Mesothelial cell of epicardium (in vitro differentiated cells): ENCODE data around the gene SLC40A1. TPM values are rescaled to one million over a fixed set of nuclear protein-coding genes. Genes with fewer than 3 reads are reported as not detected.
"Not testable (repeated sequence)": the region's sequence is repeated elsewhere in the genome, so short reads cannot be mapped to it uniquely, and the experiment has no call there.

ENCODE experiments used
- DNase-seq, 2 experiments: peaks; one replicate each; pipeline ENCODE4 v3.0.0; 2021; ENCODE audit warnings: low spot score in 2 of 2; ENCODE audit not compliant: unreplicated experiment in 2 of 2
- H3K27ac Mint-ChIP-seq: 2 replicates; pipeline ENCODE4 v1.8.0; 2021; ENCODE audit warnings: mixed read lengths
- H3K27me3 Mint-ChIP-seq: 2 replicates; pipeline ENCODE4 v1.8.0; 2021; ENCODE audit warnings: low read depth, mixed read lengths
- H3K36me3 Mint-ChIP-seq: 2 replicates; pipeline ENCODE4 v1.8.0; 2021; ENCODE audit warnings: mixed read lengths
- H3K4me1 Mint-ChIP-seq: 2 replicates; pipeline ENCODE4 v1.8.0; 2021; ENCODE audit warnings: mixed read lengths
- H3K4me3 Mint-ChIP-seq: 2 replicates; pipeline ENCODE4 v1.8.0; 2021; ENCODE audit warnings: mild to moderate bottlenecking, moderate library complexity, mixed read lengths
- H3K9me3 Mint-ChIP-seq: 2 replicates; pipeline ENCODE4 v1.8.0; 2021; ENCODE audit warnings: mixed read lengths
- total RNA-seq: library from RNA; stranded (reverse); gene quantifications from 3 replicates; pipeline ENCODE4 v1.2.1, GENCODE V29; 2021
- TF ChIP-seq, protein P1 (sequence below): fragments of 200-600 bp; sonication (generic); IDR thresholded peaks from one replicate; pipeline ENCODE4 v1.5.0; 2021; ENCODE audit warnings: antibody characterized with exemption; ENCODE audit not compliant: unreplicated experiment

Gene SLC40A1
- total RNA-seq, 1 donor from 2014 or later, result 154 TPM

- DNase-seq, result no peak
- no peaks in the 10 kb centered on the region for H3K27me3 Mint-ChIP-seq
- H3K9me3 Mint-ChIP-seq, result no peaks in the 10 kb centered on the region
- TF ChIP-seq, protein P1, sequence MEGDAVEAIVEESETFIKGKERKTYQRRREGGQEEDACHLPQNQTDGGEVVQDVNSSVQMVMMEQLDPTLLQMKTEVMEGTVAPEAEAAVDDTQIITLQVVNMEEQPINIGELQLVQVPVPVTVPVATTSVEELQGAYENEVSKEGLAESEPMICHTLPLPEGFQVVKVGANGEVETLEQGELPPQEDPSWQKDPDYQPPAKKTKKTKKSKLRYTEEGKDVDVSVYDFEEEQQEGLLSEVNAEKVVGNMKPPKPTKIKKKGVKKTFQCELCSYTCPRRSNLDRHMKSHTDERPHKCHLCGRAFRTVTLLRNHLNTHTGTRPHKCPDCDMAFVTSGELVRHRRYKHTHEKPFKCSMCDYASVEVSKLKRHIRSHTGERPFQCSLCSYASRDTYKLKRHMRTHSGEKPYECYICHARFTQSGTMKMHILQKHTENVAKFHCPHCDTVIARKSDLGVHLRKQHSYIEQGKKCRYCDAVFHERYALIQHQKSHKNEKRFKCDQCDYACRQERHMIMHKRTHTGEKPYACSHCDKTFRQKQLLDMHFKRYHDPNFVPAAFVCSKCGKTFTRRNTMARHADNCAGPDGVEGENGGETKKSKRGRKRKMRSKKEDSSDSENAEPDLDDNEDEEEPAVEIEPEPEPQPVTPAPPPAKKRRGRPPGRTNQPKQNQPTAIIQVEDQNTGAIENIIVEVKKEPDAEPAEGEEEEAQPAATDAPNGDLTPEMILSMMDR, result no peak
- H3K4me3 Mint-ChIP-seq, result no peak overlapping the region
- H3K4me1 Mint-ChIP-seq, result peaks cover 59% of the 10 kb centered on the region
- H3K27ac Mint-ChIP-seq, result no peak overlapping the region
- no peaks in the 10 kb centered on the region for H3K36me3 Mint-ChIP-seq
Measured at GRCh38 chr2:189608795-189609422, 28.3 kb upstream of the SLC40A1 start.

DNA sequence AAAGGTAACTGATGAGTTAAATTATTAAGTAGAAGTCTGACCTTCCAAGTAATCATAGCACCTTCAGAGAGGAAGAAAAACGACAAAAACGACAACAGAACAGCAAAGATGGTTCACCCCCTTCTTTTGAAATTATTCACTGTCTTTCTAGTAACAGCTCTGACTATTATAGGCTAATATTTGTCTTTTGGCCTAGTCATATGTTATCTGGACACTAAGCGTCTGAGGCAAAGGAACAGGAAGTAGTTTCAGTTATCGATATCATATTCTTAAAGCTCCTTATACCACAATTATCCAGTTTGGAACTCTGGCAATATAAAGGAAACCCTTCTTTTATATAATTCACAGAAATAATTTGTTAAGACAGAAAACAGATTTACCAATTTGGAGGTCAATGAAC lies 27.6 kb upstream of the SLC40A1 start:
- Mint-ChIP-seq H3K4me1 (peaks cover 51% of the 10 kb centered on the region), H3K27me3 (no peaks in the 10 kb centered on the region), H3K4me3 (no peak overlapping the region), H3K27ac (no peak overlapping the region), H3K9me3 (no peaks in the 10 kb centered on the region), H3K36me3 (no peaks in the 10 kb centered on the region)
- TF ChIP-seq, protein P1, result no peak
- no peak for DNase-seq

DNA sequence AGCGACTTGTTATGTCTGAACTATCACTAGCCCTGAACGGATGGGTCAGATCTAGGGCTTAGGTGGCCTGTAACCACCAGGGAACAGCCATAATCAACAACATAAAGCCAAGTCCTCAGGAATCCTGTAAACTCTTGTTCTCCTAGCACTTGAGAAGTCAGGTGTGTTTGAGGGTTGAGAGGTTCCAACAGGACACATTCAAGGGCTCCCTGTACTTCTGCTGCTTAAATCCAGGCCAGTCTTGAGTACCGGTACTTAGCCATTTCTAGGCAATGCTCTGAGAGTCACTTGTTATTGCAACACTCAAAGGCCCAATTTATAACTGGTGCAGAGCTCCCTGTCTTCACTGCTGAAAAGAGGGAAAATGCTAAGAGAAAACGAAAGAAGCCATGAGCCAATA lies 21.6 kb upstream of the SLC40A1 start:
- Mint-ChIP-seq H3K9me3 (no peaks in the 10 kb centered on the region), H3K4me1 (peaks cover 24% of the 10 kb centered on the region), H3K27me3 (no peaks in the 10 kb centered on the region), H3K4me3 (no peak overlapping the region), H3K27ac (no peak overlapping the region), H3K36me3 (no peaks in the 10 kb centered on the region)
- no peak for DNase-seq
- TF ChIP-seq, protein P1, result no peak

GRCh38 chr2:189601652-189602051 lies 21.1 kb upstream of the SLC40A1 start:
- H3K4me3 Mint-ChIP-seq, H3K27me3 Mint-ChIP-seq, H3K27ac Mint-ChIP-seq, H3K9me3 Mint-ChIP-seq, DNase-seq, H3K36me3 Mint-ChIP-seq: not testable (repeated sequence)
- H3K4me1 Mint-ChIP-seq, result peaks cover 18% of the 10 kb centered on the region

GRCh38 chr2:189601043-189601442 lies 20.5 kb upstream of the SLC40A1 start:
- Mint-ChIP-seq H3K27ac (peak overlapping the region; percentile 80), H3K4me1 (peaks cover 16% of the 10 kb centered on the region), H3K36me3 (no peaks in the 10 kb centered on the region), H3K27me3 (no peaks in the 10 kb centered on the region), H3K4me3 (no peak overlapping the region), H3K9me3 (no peaks in the 10 kb centered on the region)
- TF ChIP-seq, protein P1, result no peak
- DNase-seq, result no peak

DNA sequence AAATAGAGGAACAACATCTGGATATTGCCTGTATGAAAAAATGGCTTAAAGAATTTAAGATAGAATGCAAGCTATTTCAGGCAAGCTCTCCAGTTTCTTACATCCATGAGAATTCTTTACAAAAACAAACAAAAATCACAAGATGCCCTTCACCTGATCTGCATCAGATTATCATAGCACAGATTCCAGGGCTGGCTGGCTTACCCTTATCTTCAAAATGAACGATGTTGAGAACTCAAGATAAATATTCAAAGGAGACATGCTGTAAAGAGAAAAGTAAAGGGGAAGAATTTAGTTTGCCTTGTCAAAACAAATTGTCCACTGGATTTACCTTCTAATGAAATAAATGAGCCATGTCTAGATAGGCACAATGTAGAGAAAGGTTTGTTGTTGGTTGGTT lies 18.7 kb upstream of the SLC40A1 start:
- H3K4me1 Mint-ChIP-seq, result peaks cover 16% of the 10 kb centered on the region
- H3K9me3 Mint-ChIP-seq, result no peaks in the 10 kb centered on the region
- TF ChIP-seq, protein P1, result no peak
- H3K36me3 Mint-ChIP-seq, result no peaks in the 10 kb centered on the region
- H3K27ac Mint-ChIP-seq, result peak overlapping the region; percentile 91
- no peaks in the 10 kb centered on the region for H3K27me3 Mint-ChIP-seq
- no peak overlapping the region for H3K4me3 Mint-ChIP-seq
- no peak for DNase-seq
